GM19467 (cell line): Measurements from ENCODE around the gene TTC12.

ENCODE experiments used
- ATAC-seq: cut with Tn5 transposase; IDR thresholded peaks from one replicate; pipeline ENCODE4 v1.9.1; 2021; ENCODE audit warnings: mild to moderate bottlenecking, moderate library complexity; ENCODE audit not compliant: unreplicated experiment

Gene TTC12

GRCh38 chr11:113398669-113399430, 84.5 kb downstream of the TTC12 start:
- ATAC-seq: no peak

GRCh38 chr11:113400631-113401230, 86.3 kb downstream of the TTC12 start:
- ATAC-seq: no peak

- no peak for ATAC-seq
Measured at GRCh38 chr11:113401718-113402117, 87.3 kb downstream of the TTC12 start.

- ATAC-seq: no peak
Measured at GRCh38 chr11:113404859-113405430, 90.6 kb downstream of the TTC12 start.

DNA sequence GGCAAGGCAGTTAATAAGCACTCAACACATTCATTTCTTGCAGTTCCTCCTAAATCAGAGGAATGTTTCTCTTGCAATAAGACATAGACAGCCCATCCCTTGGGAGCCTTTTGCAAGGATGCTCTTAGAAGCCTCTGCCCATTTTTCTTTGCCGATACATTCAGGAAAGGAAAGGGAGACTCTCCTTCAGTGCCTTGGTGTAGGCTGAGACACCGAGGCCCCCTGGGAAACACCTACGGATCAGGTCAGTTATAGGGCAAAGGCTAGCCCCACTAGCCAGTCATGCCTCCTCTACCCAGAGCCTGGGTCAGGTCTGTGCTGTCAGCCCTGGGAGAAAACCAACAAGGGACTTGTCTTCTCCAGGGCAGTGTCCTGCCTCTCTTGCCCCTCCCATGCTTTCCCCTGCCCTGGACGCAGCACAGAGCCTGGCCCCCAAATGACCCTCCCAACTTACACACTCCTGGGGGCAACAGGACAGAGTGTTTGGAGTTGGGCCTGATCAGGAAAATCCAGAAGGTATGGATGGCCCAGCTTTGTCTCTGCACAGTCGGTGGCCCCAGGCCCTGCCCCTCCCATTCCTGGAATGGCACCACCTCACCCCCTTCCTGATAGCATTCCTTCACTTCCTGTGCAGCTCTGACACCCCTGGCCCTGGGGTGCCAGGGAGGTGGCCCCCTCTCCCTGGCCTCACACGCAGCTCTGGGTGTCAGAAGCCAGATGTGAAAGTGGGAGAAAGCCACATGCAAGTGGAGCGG, 91.5 kb downstream of the TTC12 start:
- no peak for ATAC-seq

- ATAC-seq: no peak
Measured at GRCh38 chr11:113407163-113407562, 92.8 kb downstream of the TTC12 start.

DNA sequence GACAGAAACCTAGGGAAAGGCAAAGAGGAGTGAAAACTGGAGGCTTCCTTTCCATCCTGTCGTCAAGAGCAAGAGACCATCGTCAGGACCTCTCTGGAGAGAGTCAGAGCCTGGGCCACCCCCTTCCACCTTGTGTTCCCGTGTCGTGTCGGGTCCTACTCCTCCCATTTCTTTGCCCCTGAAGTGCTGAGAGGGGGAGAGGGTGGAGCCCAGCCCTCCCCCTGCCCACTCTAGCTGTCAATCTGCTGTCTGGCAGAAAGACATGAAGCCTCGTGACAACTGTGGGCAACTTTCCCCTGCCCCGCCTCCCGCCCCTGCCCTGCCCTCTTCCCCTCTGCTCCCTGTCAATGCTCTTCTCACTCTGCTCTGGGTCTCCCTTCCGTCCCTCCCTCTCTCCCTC, 93.8 kb downstream of the TTC12 start:
- ATAC-seq: no peak

DNA sequence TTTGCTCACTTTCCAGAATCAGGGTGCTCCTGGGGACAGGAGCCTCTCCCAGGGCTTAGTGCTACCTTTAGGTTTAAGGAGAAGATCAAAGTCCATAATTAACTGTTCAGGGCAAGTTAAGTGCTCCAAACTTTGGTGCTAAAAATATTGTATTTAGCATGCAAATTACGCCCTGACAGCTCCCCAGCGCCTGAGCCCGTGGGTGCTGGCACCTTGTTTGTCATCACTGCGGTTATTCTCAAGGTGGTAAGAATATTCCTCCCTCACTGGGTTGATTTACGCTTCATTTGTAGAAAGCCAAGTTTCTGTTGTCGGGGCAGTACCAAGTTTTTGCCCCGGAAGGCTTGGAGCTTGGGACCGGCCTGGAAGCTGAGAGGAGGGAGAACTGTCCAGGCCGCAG, 94.5 kb downstream of the TTC12 start:
- no peak for ATAC-seq

DNA sequence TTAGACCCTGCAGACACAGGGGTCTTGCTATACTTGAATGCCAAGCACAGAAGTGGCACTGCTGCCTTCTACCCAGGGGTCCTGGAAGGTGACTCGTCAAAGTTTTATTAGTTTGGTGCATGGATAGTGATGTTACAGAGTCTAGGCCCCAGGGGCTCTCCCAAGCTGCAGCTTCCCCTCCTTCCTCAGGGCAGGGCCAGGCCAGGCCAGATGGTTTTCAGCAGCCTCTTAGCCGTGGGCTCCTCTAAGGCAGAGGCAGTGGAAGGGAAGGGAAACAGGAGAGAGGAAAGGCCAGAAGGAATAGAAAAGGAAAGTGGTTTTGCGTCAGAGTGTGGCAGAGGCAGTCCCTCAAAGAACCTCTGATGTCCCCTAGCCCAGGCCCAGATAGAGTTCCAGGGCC, 95.1 kb downstream of the TTC12 start:
- no peak for ATAC-seq

DNA sequence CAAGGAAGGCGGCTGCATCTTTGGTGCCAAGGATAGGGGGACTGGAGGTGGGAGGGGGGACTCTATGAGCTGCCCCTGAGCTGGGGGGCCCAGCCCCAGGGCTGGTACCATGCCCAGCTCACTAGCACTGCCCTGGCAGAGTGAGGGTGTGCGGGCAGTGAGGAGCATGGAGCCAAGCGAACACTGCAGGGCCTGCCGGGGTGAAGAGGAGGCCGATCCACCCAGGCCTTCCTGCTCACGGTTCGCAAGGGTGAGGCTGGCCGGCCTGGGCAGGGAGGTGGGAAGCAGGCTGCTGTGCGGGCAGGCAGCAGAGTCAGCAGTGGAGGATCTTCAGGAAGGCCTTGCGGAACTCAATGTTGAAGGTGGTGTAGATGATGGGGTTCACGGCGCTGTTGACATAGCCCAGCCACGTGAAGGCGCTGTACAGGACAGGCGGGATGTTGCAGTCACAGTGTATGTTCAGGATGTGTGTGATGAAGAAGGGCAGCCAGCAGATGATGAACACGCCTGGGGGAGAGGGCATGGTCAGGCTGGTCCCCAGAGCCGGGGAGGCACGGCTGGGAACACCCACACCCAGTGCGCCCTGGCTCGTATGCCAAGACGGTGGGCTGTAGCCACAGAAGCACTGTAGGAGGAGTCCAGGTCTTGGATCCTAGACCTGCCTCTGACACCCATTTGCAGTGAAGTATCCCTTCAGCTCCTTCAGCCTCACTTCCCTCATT, 96.2 kb downstream of the TTC12 start:
- ATAC-seq: no peak

- no peak for ATAC-seq
Measured at GRCh38 chr11:113411536-113411935, 97.2 kb downstream of the TTC12 start.

DNA sequence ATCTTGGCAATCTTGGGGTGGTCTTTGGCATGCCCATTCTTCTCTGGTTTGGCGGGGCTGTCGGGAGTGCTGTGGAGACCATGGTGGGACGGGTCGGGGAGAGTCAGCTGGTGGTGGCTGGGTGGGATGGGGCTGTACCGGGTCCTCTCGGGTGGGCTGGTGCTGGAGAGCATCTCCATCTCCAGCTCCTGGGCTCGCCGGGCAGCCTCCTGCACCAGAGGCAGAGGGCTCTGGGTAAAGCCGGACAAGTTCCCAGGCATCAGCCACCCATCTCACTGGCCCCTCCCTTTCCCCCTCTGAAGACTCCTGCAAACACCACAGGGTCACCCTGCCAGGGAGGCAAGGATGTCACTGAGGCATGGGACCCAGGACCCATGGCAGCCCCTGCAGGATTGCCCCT, 98.3 kb downstream of the TTC12 start:
- no peak for ATAC-seq

DNA sequence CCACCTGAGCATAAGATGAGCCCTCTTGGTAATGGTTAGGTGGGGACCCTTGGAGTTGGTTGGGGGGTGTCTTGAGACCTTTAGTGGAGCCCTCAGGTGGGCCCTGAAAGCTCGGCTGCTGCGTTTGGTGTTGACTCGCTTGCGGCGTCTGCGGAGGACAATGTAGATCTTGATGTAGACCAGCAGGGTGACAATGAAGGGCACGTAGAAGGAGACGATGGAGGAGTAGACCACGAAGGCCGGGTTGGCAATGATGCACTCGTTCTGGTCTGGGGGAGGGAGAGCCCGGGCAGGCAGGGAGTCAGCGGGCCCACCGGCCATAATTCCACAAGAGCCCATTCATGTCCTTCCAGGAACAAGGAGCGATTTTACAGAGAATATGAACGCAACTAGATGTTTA, 101.0 kb downstream of the TTC12 start:
- ATAC-seq: no peak
